ENCODE data around the gene TNS1.

GRCh38 chr2:217825469-217826235, 177.1 kb downstream of the TNS1 start:
- no peak for TF ChIP-seq CTCF (IDR thresholded peaks at IDR 0.05 in 2 of 3, conservative IDR thresholded peaks at IDR 0.05 in 1 of 3; ENCODE audit: insufficient read depth in 2 of 3, low read depth in 1 of 3, low read length in 3 of 3)
- no peak for TF ChIP-seq CHAMP1 (IDR thresholded peaks at IDR 0.05)
- TF ChIP-seq SP1 (CRISPR knock-in tag; IDR thresholded peaks at IDR 0.05): no peak
- TF ChIP-seq ZNF431 (CRISPR knock-in tag; IDR thresholded peaks at IDR 0.05): no peak
- no peak for TF ChIP-seq HLTF (IDR thresholded peaks at IDR 0.05)
- TF ChIP-seq E2F3 (CRISPR knock-in tag; IDR thresholded peaks at IDR 0.05): no peak
- TF ChIP-seq KLF1 (tag; IDR thresholded peaks at IDR 0.05): no peak
- TF ChIP-seq ZNF280B (CRISPR knock-in tag; IDR thresholded peaks at IDR 0.05): no peak
- no peak for TF ChIP-seq ZBTB34 (CRISPR knock-in tag; IDR thresholded peaks at IDR 0.05)
- TF ChIP-seq ZNF140 (CRISPR knock-in tag; IDR thresholded peaks at IDR 0.05): no peak
- TF ChIP-seq REST (IDR thresholded peaks at IDR 0.05; ENCODE audit: borderline replicate concordance): no peak
- TF ChIP-seq REST (CRISPR knock-in tag; IDR thresholded peaks at IDR 0.05; ENCODE audit: low read depth): no peak
- no peak for TF ChIP-seq ZNF263 (CRISPR knock-in tag; IDR thresholded peaks at IDR 0.05; ENCODE audit: borderline replicate concordance)
- no peak for TF ChIP-seq ARID1B (IDR thresholded peaks at IDR 0.05)
- no peak for TF ChIP-seq SMARCA4 (IDR thresholded peaks at IDR 0.05)

Data from K562 (cell line).